ENCODE data around the gene GABRR1.
A peak's percentile ranks its signal among the peaks of the same experiment; 100 is the strongest.
"Not testable (repeated sequence)": the region's sequence is repeated elsewhere in the genome, so short reads cannot be mapped to it uniquely, and the experiment has no call there.

GABRR1 gene

DNA sequence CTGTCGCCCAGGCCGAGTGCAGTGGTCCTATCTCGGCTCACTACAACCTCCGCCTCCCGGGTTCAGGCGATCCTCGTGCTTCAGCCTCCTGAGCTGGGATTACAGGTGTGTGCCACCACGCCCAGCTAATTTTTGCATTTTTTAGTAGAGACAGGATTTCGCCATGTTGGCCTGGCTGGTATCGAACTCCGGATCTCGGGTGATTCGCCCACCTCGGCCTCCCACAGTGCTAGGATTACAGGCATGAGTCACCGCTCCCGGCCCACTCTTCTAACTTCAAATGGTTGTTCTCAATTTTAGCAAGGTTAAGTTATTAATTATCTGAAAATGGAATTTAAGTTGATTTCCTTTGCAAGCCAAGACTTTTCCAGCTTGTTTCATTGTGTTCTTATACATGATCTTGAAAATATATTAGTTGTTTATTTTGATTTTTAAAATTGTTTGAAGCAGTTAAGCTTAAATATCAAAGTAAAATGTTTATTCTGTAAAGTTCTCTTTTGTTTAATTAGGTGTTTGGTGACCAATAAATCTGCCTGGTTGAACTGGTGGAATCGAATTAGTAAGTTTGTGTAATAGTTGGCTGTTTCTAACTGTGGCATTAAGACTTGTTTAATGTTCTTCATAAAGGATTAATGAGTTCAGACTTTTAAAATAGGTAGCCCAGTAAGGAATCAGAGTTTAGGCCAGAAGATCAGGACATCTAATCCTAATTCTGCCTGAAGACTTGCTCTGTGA is 69.0 kb downstream of the GABRR1 start:
- DNase-seq = no peak

DNA sequence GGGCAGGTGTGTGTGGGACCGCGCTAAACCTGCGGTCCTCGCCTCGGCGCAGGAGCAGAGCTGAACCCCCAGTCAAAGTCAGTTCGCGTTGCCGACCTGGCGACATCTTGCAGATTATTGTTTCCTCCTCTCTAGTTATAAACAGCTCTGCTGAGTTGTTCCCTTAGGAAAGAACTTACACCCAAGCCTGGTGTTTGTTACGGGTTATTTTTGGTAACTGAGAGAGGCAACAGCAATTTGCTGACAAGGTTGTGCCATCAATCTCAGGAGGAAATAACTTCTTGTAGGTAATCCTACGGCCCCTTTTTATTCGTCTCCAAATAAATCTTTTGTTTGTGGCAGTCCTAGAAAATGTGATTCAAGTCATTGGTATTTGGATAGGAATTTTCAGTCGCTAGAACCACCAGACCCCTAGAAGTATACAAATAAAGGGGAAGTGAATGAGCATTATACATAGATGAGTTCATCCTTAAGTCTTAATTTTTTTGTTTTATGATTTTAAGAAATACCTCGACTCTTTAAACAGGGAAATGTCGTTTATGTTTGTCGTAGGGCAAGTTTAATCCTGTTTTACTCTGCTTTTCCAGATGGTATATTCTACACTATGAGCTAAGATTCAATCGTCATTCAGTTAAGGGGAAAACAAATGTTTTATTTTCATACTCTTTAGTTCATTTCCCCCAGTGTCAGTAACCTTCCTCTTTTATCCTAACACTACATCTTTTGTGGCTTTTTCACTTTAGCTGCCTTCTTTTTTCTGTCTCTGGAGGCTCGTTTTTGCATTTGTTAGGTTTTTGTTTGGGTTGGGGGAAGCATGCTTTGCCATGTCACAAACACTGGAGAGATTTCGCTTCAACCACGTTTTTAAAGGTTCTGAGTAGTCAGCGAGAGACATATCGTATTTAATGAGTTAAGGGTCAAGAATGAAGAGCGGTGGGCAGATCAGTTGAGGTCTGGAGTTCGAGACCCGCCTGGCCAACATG is 70.1 kb downstream of the GABRR1 start:
- DNase-seq = peak; percentile 9

- DNase-seq = peak; percentile 44
These were observed 71.0 kb downstream of the GABRR1 start, which contains the start of gene PM20D2 for GRCh38 chr6:89145956-89146717. TSS of gene PM20D2 (plus strand) at chr6:89146055. CDS start at chr6:89146145, 90 bp downstream.

GRCh38 chr6:89145091-89145955 is 71.8 kb downstream of the GABRR1 start:
- DNase-seq = peak; percentile 55

DNA sequence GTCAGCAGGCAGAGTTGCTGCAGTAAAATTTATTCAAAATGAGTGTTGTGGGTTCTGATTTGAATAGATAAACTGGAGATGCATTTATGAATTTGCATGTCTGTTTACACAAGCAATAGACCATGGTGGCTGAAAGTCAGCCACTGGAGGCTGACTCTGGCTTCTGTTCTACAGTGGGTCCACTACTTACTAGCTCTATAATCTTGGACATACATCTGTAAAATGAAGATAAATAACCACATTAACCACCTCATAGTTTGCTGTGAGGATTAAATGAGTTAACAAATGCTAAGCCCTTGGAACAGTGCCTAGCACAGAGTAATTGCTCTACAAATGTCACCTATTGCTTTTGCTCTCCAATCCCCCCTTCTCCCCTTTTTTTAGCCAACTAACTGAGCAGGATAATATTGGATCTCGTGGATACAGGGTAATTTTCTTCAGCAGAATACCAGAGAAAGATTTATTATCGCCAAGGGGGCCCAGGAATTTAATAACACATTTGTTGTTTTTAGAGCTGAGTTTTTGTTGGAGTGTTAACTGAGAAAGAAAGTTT is 72.7 kb downstream of the GABRR1 start:
- peak; percentile 5 for DNase-seq

DNA sequence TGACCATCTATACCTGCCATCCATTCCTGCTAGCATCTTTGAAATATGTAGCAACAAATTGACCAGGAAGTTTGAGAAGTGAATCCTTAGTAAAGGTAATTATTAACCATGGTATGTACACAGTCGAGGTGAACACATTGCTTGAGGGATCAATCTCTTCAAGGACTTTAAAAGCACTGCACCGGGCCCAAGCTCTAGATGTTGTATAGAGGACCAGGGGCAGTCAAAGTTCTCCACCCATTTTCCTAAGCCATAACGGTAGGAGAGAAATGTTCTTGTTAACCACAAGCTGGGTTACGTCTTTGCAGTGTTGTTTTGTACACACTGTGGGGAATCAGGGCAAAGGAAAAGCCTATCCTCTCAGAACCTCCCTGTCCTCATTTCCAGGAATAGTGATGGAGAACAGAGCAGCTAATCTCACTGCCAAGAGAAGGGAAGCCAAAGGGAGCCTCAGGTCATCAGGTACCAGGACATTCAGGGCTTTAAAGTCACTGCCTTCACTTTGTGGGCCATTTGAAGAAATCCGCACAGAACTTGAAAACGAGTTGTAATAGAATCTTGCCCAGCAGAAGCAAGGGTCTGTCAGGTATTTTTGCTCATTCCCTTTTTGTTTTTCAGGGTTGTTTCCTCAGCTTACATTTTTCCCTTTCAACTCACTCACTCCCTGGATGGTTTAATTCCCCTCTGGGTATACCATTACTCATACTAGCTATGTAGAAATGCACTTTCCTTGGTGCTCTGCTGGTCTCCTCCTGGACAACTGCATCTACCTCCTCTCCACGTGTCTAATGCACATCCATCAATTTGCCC is 76.6 kb downstream of the GABRR1 start:
- no peak for DNase-seq

- no peak for DNase-seq
These were observed 77.4 kb downstream of the GABRR1 start for GRCh38 chr6:89139509-89140346.

DNA sequence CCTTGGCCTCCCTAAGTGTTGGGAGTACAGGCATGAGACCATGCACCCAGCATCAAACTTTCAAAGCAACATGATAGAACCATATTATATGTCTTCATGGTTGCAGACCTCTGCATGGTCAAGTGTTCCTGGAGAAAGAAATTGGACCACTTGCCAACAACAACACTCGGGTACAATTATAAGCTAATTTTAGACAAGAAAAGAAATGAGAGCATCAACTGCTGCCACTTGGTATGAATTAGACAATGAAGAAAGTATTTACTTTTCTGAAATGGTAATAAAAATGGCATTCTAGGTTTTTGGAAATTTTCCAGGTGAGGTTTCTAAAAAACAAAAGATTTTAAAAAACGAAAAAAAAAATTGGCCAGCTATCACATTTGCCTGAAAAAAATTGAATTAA is 79.0 kb downstream of the GABRR1 start:
- DNase-seq = no peak

GRCh38 chr6:89134723-89135122 is 82.4 kb downstream of the GABRR1 start:
- no peak for DNase-seq

- DNase-seq = no peak
These were observed 83.2 kb downstream of the GABRR1 start for GRCh38 chr6:89133981-89134380.

GRCh38 chr6:89132057-89132456 is 85.1 kb downstream of the GABRR1 start:
- DNase-seq = no peak

DNA sequence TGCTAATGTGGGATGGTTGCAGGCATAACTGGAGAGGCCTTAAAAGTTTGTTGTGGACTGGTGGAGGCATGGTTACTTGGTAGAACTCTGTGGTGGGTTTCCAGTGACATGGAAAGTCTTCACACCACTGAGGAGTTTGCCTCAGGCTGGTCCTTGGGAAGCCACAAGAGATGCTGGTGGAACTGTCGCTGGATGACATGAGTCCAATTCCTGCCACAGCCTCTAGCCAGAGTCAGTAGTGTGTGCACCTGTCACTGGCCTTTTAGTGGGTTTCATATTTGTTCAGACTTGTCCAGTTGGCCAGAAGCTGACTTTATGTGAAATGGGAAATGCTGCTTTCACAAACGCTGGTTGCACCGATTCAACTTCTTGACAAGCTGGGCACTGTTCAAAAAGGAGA is 85.6 kb downstream of the GABRR1 start:
- no peak for DNase-seq

DNA sequence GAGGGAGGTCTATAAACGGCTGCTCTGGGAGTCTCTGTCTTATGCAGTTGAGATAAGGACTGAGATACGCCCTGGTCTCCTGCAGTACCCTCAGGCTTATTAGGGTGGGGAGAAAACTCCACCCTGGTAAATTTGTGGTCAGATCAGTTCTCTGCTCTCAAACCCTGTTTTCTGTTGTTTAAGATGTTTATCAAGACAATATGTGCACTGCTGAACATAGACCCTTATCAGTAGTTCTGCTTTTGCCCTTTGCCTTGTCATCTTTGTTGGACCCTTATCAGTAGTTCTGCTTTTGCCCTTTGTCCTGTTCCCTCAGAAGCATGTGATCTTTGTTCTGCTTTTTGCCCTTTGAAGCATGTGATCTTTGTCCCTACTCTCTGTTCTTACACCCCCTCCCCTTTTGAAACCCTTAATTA is 88.9 kb downstream of the GABRR1 start:
- not testable (repeated sequence) for DNase-seq

All from NCI-H2227 treated with DMSO at 0.1 percent for 48 hours (cell line).